KOPT-K1 (cell line): ENCODE measurements around the gene GSE1.

Source experiments
- H3K27ac ChIP-seq: fragments of 200-600 bp; sonication (generic); 2 replicates; pipeline ENCODE4 v1.5.1; 2016; ENCODE audit warnings: antibody characterized with exemption, mild to moderate bottlenecking, low read depth, low read length; ENCODE audit not compliant: poor library complexity, severe bottlenecking
- H3K36me3 ChIP-seq: fragments of 200-600 bp; sonication (generic); 2 replicates; pipeline ENCODE4 v1.5.1; 2017; ENCODE audit warnings: antibody characterized with exemption, mild to moderate bottlenecking, low read length, moderate library complexity; ENCODE audit not compliant: insufficient read depth
- H3K9me3 ChIP-seq: fragments of 200-600 bp; sonication (generic); 2 replicates; pipeline ENCODE4 v1.5.1; 2017; ENCODE audit warnings: antibody characterized with exemption, low read length, mild to moderate bottlenecking; ENCODE audit not compliant: insufficient read depth, poor library complexity, severe bottlenecking

Gene GSE1

DNA sequence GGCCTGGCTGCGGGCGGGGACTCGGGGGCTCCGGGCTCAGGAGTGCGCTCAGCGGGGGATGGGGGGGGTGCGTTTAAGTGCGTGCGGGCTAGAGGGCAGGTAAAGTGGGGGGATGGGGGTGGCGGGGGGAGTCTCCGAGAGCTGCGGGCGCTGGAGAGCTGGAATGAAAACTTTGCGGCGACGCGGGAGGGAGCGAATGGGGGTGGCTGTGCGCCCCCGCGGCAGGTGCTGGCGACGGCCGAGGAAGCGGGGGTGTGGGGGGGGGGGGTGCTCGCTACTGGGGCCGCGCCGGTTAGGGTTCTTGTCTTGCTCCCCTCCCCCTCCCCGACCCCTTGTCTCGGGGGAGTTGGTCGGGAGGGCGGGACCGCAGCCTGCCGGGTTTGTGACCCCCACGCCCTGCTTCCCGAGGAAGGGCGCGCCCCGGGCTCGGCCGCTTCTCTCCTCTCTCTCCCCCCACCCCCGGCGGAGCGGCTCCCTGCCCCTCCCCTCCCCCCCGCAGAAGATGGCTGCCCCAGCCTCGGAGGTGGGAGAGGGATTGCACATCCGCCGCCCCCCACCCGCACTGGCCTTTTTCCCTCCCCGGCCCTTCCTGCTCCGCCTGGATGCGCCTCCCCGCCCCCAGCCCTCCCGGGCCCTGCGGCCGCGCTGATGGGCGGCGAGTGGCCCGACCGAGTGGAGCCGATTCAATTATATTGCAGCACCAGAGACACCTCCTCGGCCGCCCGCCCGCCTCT lies 649 bp downstream of the GSE1 start:
- Histone ChIP-seq H3K36me3 (peaks cover 24% of the 10 kb centered on the region), H3K27ac (peak overlapping the region; percentile 91), H3K9me3 (no peaks in the 10 kb centered on the region)

DNA sequence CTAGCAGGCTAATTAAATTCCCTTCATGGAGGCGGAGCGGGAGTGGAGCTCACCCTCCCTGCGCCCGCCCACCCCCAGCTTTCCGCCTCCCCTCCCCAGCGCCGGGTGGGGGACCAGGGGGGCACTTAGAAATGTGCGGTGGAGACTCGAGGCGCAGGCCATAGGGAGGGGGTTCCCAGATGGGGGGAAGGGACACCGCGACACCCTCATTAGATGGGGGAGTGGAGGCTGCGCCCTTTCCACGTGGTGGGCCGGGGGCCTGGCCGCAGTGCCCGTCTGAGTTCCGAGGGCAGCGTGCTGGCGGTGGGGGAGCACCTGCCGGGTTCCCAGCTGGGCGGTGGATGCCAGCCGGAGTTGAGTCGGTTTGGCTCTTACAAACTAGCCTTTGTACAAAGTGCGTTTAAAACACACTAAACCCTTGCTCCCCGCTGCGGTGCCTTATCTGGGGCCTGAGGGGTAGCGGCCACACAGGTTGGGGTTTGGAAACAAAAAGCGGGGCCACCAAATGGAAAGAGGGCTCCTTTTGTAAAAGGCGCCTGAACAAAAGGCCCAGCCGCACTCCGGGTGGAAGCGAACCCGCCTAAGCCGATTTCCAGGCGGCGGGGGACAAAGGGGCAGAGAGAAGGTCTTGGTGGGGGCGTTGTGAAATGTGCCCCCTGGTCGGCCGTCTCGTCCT lies 1.4 kb downstream of the GSE1 start:
- Histone ChIP-seq H3K27ac (peak overlapping the region; percentile 91), H3K9me3 (no peaks in the 10 kb centered on the region), H3K36me3 (peaks cover 30% of the 10 kb centered on the region)

DNA sequence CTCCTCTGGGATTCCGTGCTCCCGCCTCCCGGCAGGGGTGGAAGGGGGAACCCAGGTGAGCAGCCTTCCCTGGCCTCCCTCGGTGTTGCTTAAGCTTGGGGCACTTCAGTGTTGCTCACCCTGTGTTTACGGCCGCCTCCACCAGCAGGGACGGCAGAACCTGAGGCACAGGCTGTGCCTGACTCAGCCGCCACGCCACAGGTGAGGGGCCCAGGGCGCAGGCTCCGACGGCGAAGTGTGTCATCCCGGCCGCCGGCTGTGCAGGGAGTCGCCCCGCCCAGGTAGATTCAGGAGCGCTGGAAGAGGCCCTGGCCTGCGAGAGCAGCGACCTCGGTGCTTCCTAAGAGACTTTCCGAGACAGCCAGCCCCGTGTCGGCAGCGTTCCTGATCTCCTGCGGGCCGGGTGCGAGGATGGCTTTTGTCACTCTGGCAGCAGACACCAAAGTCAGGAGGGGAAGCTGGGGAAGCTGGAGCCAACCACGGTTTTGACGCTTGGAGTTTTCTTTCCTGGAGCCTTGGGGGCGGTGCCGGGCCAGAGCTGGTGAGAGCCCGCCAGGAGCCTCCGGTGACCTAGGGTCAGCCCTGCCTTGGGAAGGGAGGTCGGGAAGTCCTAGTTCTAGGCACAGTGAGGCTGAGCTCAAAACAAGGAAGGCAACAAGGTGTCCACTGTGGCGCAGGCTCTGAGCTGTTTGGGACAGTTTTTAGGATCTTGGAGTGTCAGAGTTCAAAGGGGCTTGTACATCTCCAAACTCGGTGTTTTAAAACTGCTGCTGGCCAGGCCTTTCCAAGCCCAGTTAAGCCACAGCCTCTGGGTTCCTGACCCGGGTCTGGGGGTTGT lies 2.1 kb downstream of the GSE1 start:
- H3K9me3 ChIP-seq: no peaks in the 10 kb centered on the region
- peak overlapping the region; percentile 91 for H3K27ac ChIP-seq
- H3K36me3 ChIP-seq: peaks cover 37% of the 10 kb centered on the region

DNA sequence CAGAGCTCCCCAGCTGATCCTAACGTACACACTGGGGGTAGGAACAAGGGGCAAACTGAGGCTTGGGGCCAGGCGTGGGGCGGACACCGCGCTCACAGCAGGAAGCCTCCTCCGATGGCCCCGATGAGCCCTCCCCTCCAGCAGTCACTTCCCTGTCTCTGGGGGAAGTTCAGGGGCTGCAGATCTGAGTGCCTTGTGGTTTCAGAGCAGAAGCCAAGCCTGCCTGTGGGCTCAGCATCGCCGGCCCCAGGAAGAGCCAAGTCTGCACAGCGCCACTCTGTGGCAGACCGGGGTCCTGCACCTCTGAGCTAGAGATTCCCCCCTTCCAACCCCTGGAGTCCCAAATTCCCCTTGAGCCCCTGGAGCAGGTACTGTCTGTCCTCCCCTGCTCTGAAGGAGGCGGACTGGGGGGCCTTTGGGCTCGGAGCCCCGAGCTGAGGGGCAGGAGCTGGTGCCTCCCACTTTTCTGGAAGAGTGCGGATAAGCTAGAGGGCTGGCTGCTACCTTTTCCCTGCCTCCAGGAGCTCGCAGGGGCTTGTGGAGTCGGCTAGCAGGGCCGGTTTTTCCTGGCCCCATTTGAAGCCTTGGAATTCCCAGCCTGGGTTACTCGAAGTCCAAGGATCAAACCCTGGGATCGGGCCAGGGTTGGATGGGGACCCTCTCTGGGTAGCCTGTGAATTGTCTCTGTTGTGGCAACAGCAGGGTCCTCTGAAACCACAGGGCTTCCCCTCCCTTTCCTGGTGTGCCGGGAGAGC lies 2.9 kb downstream of the GSE1 start:
- H3K36me3 ChIP-seq: peaks cover 45% of the 10 kb centered on the region
- H3K27ac ChIP-seq: peak overlapping the region; percentile 91
- H3K9me3 ChIP-seq: no peaks in the 10 kb centered on the region

DNA sequence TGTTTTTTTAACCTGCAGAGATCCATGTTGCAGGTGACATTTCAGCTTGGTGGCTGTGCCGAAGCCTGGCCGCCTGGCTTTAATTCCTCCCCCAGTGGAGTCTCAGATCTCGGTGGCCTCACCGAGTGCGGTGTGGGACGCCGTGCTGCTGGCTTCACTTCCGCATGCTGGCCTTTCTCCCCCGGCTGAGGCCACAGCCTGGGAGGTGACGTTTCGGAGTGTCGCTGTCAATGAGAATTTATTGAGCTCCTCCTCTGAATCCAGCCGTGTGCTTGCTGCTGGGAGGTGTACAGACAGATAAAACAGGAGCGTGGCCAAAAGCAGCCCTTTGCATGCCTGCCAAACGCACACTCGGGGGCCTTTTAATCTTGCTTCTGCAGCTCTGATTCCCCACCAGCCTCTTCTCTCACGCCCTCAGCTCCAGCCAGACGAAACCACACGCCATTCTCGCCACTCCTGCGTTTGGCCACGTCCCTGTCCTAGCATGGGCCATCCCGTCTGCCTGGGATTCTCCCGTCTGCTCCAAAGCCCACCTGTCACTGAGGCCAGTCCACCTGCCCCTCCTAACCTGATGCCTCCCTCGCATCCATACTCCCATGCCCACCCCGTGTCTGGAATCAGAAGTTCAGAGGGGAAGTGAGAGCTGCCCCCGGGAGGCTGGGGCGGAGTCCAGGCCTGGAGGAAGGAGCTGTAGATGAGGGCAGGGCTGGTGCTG lies 3.6 kb downstream of the GSE1 start:
- Histone ChIP-seq H3K27ac (peak overlapping the region; percentile 91), H3K36me3 (peaks cover 52% of the 10 kb centered on the region), H3K9me3 (no peaks in the 10 kb centered on the region)

DNA sequence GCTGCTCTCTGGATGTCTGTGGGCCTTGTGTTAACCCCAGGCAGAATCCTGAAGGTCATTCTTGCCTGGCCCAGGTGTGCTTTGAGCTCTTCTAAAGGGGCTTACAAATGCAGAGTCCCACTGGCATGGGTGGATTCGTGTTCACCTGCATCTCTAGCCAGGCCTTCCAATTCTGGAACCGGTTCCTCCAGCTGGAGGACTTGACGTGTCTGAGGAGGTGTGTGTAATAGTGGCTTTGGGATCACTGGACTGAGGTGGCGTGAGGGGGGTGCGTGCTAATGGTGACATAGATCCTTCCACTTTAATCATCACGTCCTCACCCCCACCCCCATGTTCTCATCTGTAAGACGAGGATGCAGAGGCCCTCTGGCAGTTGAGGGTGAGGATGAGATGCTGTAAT lies 4.8 kb downstream of the GSE1 start:
- Histone ChIP-seq H3K9me3 (no peaks in the 10 kb centered on the region), H3K36me3 (peaks cover 64% of the 10 kb centered on the region), H3K27ac (no peak overlapping the region)

DNA sequence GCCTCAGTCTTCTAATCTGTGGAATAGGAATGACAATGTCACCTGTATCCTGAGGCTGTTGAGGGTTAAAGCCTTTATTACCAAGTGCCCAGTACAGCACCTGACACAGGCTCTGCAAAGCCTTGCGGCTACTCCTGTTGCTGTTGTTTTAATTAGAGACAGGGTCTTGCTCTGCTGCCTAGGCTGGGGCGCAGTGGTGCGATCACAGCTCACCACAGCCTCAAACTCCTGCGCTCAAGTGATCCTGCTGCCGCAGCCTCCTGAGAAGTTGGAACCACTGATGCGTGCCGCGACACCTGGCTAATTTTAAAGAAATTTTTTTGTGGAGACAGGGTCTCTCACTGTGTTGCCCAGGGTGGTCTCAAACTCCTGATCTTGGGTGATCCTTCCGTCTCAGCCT lies 5.4 kb downstream of the GSE1 start:
- Histone ChIP-seq H3K27ac (no peak overlapping the region), H3K9me3 (no peaks in the 10 kb centered on the region), H3K36me3 (peaks cover 70% of the 10 kb centered on the region)

DNA sequence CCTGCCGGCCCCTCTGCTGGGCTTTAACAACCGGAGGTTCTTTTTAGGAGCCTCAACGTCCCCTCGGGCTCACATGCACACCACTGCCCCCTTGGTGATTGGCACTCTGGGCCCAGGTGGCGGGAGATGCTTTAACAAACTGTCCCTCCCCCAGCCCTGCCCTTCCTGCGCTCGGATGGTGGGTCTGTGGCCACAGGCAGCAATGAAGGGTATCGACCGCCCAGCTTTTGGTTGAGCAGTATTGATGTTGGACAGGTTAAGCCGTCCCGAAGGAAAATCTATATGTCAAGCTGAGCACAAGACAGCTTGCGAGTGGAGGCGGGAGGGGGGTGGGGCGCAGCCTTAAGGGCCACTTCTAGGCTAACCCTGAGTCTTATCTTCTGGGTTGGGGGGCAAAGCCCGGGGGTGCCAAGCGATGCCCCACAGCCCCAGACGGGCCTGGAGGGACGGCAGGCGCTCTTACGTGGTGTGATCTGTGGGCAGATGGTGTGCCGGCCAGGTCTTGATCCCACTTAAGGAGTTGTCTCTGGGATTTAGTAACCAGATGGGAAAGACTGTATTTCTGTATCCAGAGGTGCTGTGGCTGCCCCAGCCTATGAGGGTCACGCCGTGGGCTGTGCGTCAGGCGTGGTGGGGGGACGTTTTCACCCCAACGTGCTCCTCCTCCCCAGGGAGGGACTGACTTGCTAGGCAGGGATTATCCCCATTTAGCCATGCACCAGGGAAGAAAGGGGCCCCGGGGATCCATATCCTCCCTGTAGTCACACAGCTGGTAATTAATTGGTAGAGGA lies 6.2 kb downstream of the GSE1 start:
- no peaks in the 10 kb centered on the region for H3K9me3 ChIP-seq
- no peak overlapping the region for H3K27ac ChIP-seq
- H3K36me3 ChIP-seq: peaks cover 78% of the 10 kb centered on the region

DNA sequence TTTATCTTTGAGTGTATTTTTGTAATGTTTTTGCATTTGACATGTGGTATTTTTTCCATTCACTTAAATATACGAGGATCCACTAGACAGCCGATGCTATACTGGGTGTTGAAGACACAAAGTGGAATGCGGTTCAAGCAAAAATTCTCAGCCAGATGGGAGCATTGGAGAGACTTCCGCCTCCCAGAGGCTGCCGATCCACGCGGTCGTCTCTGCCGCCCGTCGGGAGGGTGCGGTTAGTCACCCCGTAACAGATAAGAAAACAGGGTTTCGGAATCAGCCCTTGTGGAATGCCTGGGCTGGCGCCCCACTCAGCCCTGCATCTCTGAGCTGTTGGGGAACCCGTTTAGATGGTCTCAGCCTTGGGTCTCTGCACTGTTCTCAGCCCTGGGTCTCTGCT lies 7.3 kb downstream of the GSE1 start:
- Histone ChIP-seq H3K36me3 (peaks cover 88% of the 10 kb centered on the region), H3K9me3 (no peaks in the 10 kb centered on the region), H3K27ac (no peak overlapping the region)

DNA sequence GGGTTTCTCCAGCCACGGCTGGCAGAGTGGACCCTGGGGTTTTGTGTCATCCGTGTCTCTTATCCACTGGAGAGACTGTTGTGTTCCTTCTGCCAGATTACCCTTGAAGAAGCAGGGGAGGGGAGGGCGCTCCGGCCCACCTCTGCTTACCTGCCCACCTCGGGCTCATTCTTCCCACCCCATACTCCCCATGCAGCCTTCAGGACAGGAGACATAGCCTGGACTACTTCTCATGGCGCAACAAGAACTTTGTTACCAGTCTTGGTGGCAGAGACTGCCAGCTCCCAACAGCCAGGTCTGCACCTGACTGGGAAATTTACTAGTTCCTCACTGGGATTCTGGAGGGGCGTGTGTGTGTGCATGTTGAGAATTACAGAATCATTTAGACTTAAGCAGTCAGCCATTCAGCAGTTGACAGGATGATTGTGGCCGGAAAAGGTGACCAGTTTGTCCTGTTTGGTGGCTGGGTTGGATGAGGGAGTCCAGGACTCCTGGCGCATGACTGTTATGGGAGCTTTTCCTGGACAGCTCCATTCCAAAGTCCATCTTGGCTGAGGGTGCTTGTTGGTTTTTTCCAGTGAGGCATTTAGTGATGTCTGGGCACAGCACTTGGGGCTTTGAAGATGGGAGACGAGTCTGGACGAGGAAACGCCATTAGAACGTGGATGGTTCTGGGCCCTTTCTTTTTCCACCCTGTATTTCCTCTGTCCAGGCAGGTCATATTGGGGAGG lies 8.7 kb downstream of the GSE1 start:
- peaks cover 97% of the 10 kb centered on the region for H3K36me3 ChIP-seq
- H3K27ac ChIP-seq: no peak overlapping the region

DNA sequence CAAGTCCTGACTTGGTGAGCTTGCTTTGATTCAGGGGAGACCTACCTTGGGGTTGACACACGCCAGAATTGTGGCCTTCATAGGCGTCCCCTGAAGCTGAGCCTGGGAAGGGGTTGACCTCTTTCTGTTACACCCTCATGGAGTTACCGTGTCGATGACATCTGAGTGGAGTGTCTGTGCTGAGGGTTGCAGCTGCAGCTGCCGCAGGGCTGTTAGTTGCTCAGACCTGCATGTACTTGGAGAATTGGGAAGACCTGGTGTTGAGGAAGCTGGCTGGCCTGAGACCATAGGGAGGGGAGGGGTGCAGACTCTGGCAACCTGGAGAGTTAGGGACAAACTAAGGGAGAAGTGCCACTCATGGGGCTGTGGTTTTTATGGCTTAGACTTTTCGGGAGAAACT lies 9.6 kb downstream of the GSE1 start:
- no peak overlapping the region for H3K27ac ChIP-seq

More for the DNA sequence above, 8.7 kb downstream of the GSE1 start:
- no peaks in the 10 kb centered on the region for H3K9me3 ChIP-seq

DNA sequence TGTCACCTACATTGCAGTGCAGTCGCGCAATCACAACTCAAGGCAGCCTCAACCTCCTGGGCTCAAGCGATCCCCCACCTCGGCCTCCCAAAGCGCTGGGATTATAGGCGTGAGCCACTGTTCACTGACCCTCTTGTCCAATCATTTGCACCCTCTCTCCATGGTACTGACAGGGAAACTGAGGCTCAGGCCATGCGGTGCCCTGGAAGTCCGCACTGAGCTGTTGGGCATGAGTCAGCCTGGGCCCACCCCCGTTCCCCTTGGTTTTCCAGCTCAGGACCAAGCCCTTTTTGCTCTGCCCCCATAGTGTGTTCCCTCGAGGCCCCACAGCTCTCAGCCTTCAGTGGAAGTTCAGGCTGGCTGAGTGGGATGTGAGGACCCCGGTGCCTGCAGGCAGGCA lies 10.1 kb downstream of the GSE1 start:
- no peak overlapping the region for H3K27ac ChIP-seq
- H3K9me3 ChIP-seq: peaks cover 9% of the 10 kb centered on the region
- peaks cover 95% of the 10 kb centered on the region for H3K36me3 ChIP-seq

More for the DNA sequence above, 9.6 kb downstream of the GSE1 start:
- H3K9me3 ChIP-seq: peaks cover 3% of the 10 kb centered on the region
- H3K36me3 ChIP-seq: peaks cover 95% of the 10 kb centered on the region

DNA sequence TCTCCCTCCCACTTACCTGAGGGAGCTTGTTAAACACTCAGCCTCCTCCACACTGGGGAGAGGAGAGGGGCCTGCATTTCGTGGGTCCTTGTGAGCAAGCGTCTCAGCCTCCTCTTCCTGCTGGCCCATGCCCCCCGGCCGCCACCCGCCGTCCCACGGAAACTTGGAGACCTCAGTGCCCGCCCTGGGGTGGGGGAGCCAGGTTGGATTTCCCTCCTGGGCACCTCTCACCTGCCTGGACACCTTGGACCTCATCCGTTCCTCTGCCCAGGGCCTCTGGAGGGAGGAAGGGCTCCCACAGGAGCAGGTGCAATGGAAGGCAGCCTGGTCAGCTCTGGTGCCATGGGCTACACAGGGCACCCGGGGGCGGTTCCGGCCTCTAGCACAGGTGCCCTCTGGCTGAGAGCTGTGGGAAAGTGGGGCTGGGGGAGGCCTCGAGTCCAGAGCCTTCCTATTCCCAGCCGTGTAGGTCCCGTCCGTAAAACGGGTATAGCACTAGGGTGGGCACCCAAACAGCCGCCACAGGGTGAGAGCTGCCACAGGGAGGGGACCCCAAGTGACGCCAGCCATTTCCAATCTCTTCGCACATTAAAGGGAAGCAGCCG lies 11.0 kb downstream of the GSE1 start:
- H3K36me3 ChIP-seq: peaks cover 95% of the 10 kb centered on the region
- H3K27ac ChIP-seq: no peak overlapping the region
- peaks cover 17% of the 10 kb centered on the region for H3K9me3 ChIP-seq
